ENCODE data around the gene HOTAIR.

The HOTAIR gene

DNA sequence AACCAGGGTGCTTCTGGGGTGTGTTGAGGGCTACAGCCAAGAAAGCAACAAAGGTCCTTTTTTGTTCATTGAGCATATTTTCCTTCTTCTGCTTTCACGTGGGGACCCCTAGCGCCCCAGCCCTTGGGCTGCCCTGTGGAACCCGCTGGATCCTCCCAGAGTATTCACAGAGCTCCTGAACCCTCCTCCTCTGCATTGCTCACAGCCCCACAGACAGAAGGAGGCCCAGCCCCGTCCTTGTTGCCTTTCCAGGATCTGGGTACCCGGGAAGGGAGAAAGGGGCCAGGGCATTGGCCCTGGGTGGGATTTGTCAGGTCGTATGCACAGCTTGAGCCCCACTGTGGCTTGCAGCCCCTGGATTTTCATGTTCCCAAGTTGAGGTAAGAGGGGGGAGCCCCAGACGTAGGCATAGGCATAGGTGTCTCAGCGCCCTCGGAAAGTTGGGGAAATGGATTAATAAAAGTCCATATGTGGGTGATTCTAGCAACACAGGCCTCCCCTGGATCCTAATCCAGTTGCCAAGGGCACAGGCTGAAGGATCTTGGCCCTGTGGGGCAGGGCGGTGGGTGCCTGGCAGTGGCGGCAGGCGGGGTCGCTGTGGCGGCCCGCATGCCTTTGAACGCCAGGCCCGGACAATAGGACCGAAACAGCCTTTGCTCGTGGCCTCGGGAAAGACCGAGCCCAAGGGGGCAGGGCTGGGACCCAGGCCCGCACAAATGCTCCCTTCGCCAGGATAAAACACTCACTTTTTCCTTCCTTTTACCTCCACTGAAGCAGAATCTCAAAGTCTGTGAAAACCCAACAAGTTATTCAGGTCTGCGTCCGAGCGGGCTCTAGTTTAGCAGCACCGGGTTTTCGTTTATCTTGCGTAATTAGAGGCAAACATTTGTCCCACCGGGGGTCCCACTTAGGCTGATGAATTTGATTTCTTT lies 7.1 kb upstream of the HOTAIR start:
- Histone ChIP-seq H3K18ac (ENCODE audit: low read depth in 1 of 2, low read length in 2 of 2) (no peak overlapping the region), H3K9me3 (ENCODE audit: control insufficient read depth, low read length) (no peaks in the 10 kb centered on the region), H2BK5ac (ENCODE audit: low read depth, low read length, poor library complexity, severe bottlenecking) (no peak overlapping the region), H3K4me2 (ENCODE audit: low read length, poor library complexity, severe bottlenecking) (no peak overlapping the region), H3K36me3 (ENCODE audit: control insufficient read depth in 1 of 2, insufficient read depth in 2 of 2, low read depth in 1 of 2, low read length in 2 of 2) (no peaks in the 10 kb centered on the region), H3K4ac (ENCODE audit: low read depth in 1 of 2, low read length in 2 of 2) (no peak overlapping the region), H2AFZ (ENCODE audit: low read depth, low read length) (no peak overlapping the region), H3K27ac (ENCODE audit: low read length, poor library complexity, severe bottlenecking) (no peak overlapping the region), H3K4me3 (ENCODE audit: insufficient read depth in 1 of 2, low read depth in 1 of 2, low read length in 2 of 2) (peak overlapping the region in 1 of 2 experiments; percentile 36), H3K79me1 (replicated peaks; ENCODE audit: low read length, poor library complexity, severe bottlenecking) (peaks cover 1% of the 10 kb centered on the region), H4K8ac (ENCODE audit: low read length) (no peak overlapping the region), H3K27me3 (ENCODE audit: control insufficient read depth in 1 of 2, insufficient read depth in 1 of 2, low read length in 2 of 2) (peaks cover 24 to 71% of the 10 kb centered on the region in 2 experiments), H4K91ac (ENCODE audit: low read length) (no peak overlapping the region), H2BK12ac (ENCODE audit: low read length in 2 of 2) (no peak overlapping the region), H2AK5ac (ENCODE audit: low read length, severe bottlenecking) (no peak overlapping the region), H3K9ac (ENCODE audit: low read length) (peak overlapping the region; percentile 81), H2BK15ac (ENCODE audit: low read depth, poor library complexity, severe bottlenecking) (no peak overlapping the region), H2BK120ac (ENCODE audit: low read depth, low read length) (no peak overlapping the region), H3K4me1 (ENCODE audit: control insufficient read depth, insufficient read depth, low read depth, low read length) (peaks cover 10% of the 10 kb centered on the region), H3K14ac (ENCODE audit: low read length in 2 of 2) (no peak overlapping the region), H3K23ac (ENCODE audit: low read length in 2 of 2) (peak overlapping the region in 1 of 2 experiments; percentile 36)
- 12% methylated on average over 29 of the region's 30 CpGs for WGBS
- DNase-seq: no peak

DNA sequence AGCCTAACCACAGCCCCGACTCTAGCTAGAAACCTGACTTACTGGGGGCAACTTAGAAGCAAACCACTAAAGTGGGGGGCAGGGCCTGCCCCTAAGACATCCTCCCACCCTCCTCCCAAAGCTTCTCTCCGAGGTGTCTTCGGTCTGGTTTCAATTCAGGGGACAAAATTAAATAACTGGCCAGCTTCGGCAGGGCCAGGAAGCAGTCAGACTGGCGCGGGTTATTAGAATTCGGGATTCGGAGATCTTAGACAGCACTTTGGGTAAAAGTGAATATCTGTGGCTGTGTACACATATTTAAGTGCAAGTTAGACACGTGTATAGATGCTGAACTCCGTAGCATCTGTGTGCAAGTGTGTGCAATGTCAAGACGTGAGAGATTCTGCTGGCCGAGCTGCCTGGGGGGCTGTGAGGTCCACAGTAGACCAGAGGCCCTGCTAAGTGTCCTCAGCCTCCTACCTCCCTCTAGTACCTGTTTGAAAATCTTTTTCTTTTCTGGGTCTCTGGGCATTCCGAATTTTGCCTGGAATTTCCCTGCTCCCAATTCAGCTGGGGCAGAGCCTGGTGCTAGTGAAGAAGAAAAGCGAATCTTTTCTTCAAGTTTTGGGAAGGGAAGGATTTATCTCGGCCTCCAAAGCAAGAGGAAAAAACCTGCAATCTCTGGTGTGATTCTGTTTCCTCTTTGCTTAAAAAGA lies 6.2 kb upstream of the HOTAIR start:
- no peak for DNase-seq
- H3K9ac ChIP-seq (ENCODE audit: low read length): peak overlapping the region; percentile 81
- H2AK5ac ChIP-seq (ENCODE audit: low read length, severe bottlenecking): no peak overlapping the region
- no peak overlapping the region for H2BK15ac ChIP-seq (ENCODE audit: low read depth, poor library complexity, severe bottlenecking)
- no peak overlapping the region for H2BK5ac ChIP-seq (ENCODE audit: low read depth, low read length, poor library complexity, severe bottlenecking)
- H3K14ac ChIP-seq (ENCODE audit: low read length in 2 of 2): no peak overlapping the region
- peak overlapping the region in 1 of 2 experiments; percentile 30 for H3K4me3 ChIP-seq (ENCODE audit: insufficient read depth in 1 of 2, low read depth in 1 of 2, low read length in 2 of 2)
- H3K4me2 ChIP-seq (ENCODE audit: low read length, poor library complexity, severe bottlenecking): no peak overlapping the region
- no peaks in the 10 kb centered on the region for H3K9me3 ChIP-seq (ENCODE audit: control insufficient read depth, low read length)
- H3K36me3 ChIP-seq (ENCODE audit: control insufficient read depth in 1 of 2, insufficient read depth in 2 of 2, low read depth in 1 of 2, low read length in 2 of 2): no peaks in the 10 kb centered on the region
- WGBS: 44% methylated on average over 14 of the region's 15 CpGs
- H3K27ac ChIP-seq (ENCODE audit: low read length, poor library complexity, severe bottlenecking): no peak overlapping the region
- peaks cover 11% of the 10 kb centered on the region for H3K4me1 ChIP-seq (ENCODE audit: control insufficient read depth, insufficient read depth, low read depth, low read length)
- H4K8ac ChIP-seq (ENCODE audit: low read length): no peak overlapping the region
- peaks cover 33 to 81% of the 10 kb centered on the region in 2 experiments for H3K27me3 ChIP-seq (ENCODE audit: control insufficient read depth in 1 of 2, insufficient read depth in 1 of 2, low read length in 2 of 2)
- H3K4ac ChIP-seq (ENCODE audit: low read depth in 1 of 2, low read length in 2 of 2): no peak overlapping the region
- no peak overlapping the region for H3K18ac ChIP-seq (ENCODE audit: low read depth in 1 of 2, low read length in 2 of 2)
- no peak overlapping the region for H3K23ac ChIP-seq (ENCODE audit: low read length in 2 of 2)
- peaks cover 1% of the 10 kb centered on the region for H3K79me1 ChIP-seq (replicated peaks; ENCODE audit: low read length, poor library complexity, severe bottlenecking)
- no peak overlapping the region for H2BK12ac ChIP-seq (ENCODE audit: low read length in 2 of 2)
- no peak overlapping the region for H2AFZ ChIP-seq (ENCODE audit: low read depth, low read length)
- H4K91ac ChIP-seq (ENCODE audit: low read length): no peak overlapping the region
- no peak overlapping the region for H2BK120ac ChIP-seq (ENCODE audit: low read depth, low read length)

DNA sequence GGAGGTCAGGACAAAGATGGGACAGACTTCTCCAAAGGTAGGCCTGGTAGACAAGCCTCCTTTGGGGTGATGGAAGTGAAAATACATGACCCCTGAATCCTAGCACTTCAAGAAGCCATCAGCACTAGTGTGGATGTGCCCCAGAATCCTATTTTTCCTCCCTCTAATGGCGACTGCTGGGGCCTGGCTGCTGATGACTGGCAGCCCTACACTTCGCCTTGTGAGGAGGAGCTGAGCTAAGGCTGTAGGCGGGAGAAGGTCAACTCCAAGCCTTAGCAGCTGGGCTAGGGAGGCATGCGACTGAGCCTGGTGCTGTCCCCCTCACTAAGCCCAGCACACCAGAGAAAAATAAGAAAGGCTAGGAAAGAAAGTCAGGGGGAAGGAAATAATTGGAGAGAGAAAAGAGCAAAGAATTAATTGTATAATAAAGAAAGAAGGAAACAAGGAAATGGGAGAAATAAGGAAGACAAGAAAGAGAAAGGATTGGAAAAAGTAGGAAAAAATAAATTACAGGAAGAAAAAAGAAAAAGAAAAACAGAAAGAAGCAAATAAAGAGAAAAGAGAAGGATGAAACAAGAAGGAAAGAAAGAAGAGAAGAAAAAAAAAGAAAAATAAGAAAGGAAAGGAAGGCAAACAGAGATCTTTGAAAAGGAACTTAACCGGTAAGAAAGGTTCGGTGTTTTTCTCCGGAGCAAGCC lies 5.5 kb upstream of the HOTAIR start:
- Histone ChIP-seq H2AFZ (ENCODE audit: low read depth, low read length) (no peak overlapping the region), H3K79me1 (replicated peaks; ENCODE audit: low read length, poor library complexity, severe bottlenecking) (peaks cover 1% of the 10 kb centered on the region), H3K4me2 (ENCODE audit: low read length, poor library complexity, severe bottlenecking) (no peak overlapping the region), H3K4ac (ENCODE audit: low read depth in 1 of 2, low read length in 2 of 2) (no peak overlapping the region), H2BK12ac (ENCODE audit: low read length in 2 of 2) (no peak overlapping the region), H3K4me1 (ENCODE audit: control insufficient read depth, insufficient read depth, low read depth, low read length) (peaks cover 11% of the 10 kb centered on the region), H3K14ac (ENCODE audit: low read length in 2 of 2) (no peak overlapping the region), H2BK120ac (ENCODE audit: low read depth, low read length) (no peak overlapping the region), H2BK15ac (ENCODE audit: low read depth, poor library complexity, severe bottlenecking) (no peak overlapping the region), H2AK5ac (ENCODE audit: low read length, severe bottlenecking) (no peak overlapping the region), H2BK5ac (ENCODE audit: low read depth, low read length, poor library complexity, severe bottlenecking) (no peak overlapping the region), H3K18ac (ENCODE audit: low read depth in 1 of 2, low read length in 2 of 2) (no peak overlapping the region), H4K8ac (ENCODE audit: low read length) (no peak overlapping the region), H3K36me3 (ENCODE audit: control insufficient read depth in 1 of 2, insufficient read depth in 2 of 2, low read depth in 1 of 2, low read length in 2 of 2) (no peaks in the 10 kb centered on the region), H3K23ac (ENCODE audit: low read length in 2 of 2) (no peak overlapping the region), H3K9me3 (ENCODE audit: control insufficient read depth, low read length) (no peaks in the 10 kb centered on the region), H4K91ac (ENCODE audit: low read length) (no peak overlapping the region), H3K9ac (ENCODE audit: low read length) (peak overlapping the region; percentile 81), H3K27me3 (ENCODE audit: control insufficient read depth in 1 of 2, insufficient read depth in 1 of 2, low read length in 2 of 2) (peaks cover 40 to 88% of the 10 kb centered on the region in 2 experiments), H3K4me3 (ENCODE audit: insufficient read depth in 1 of 2, low read depth in 1 of 2, low read length in 2 of 2) (peak overlapping the region in 1 of 2 experiments; percentile 30), H3K27ac (ENCODE audit: low read length, poor library complexity, severe bottlenecking) (no peak overlapping the region)
- 37% methylated on average over 4 of the region's 7 CpGs for WGBS
- no peak for DNase-seq

All from mesenchymal stem cell (in vitro differentiated cells and primary cell).